OCI-LY1 (cell line): Measurements from ENCODE around the gene EPB41.

Source experiments
- H2AFZ ChIP-seq: fragments of 200-600 bp; sonication (generic), shearing (Covaris generic); 2 replicates; pipeline ENCODE4 v1.6.0; 2014; ENCODE audit warnings: antibody characterized with exemption, mild to moderate bottlenecking, low read length
- H3F3A ChIP-seq: fragments of 200-600 bp; sonication (generic), shearing (Covaris generic); 2 replicates; pipeline ENCODE4 v1.6.0; 2014; ENCODE audit warnings: mild to moderate bottlenecking, antibody characterized with exemption, low read length, moderate library complexity; ENCODE audit not compliant: insufficient read depth
- H3K27ac ChIP-seq: fragments of 200-600 bp; sonication (generic); 2 replicates; pipeline ENCODE4 v1.5.1; 2014; ENCODE audit warnings: low read length, mixed run types, mild to moderate bottlenecking, low read depth; ENCODE audit not compliant: poor library complexity, severe bottlenecking
- H3K27me3 ChIP-seq: fragments of 200-600 bp; sonication (generic); 2 replicates; pipeline ENCODE4 v1.6.0; 2014; ENCODE audit warnings: antibody characterized with exemption, mild to moderate bottlenecking, low read length, moderate library complexity; ENCODE audit not compliant: insufficient read depth
- H3K36me3 ChIP-seq: fragments of 200-600 bp; sonication (generic); 2 replicates; pipeline ENCODE4 v1.6.1; 2014; ENCODE audit warnings: mild to moderate bottlenecking, antibody characterized with exemption, low read length, moderate library complexity, mixed read lengths; ENCODE audit not compliant: insufficient read depth
- H3K4me1 ChIP-seq: fragments of 200-600 bp; sonication (generic); 2 replicates; pipeline ENCODE4 v1.5.1; 2014; ENCODE audit warnings: mild to moderate bottlenecking, low read length, moderate library complexity; ENCODE audit not compliant: insufficient read depth, severe bottlenecking
- H3K4me2 ChIP-seq: fragments of 200-600 bp; sonication (generic), shearing (Covaris generic); 2 replicates; pipeline ENCODE4 v1.6.1; 2014; ENCODE audit warnings: low read length
- H3K4me3 ChIP-seq: fragments of 200-600 bp; sonication (generic); 2 replicates; pipeline ENCODE4 v1.5.1; 2014; ENCODE audit warnings: low read length, low read depth, mild to moderate bottlenecking, mixed read lengths; ENCODE audit not compliant: poor library complexity, severe bottlenecking
- H3K79me2 ChIP-seq: fragments of 200-600 bp; shearing (Covaris generic); 2 replicates; pipeline ENCODE4 v1.6.1; 2016; ENCODE audit warnings: mixed run types, low read length, mixed read lengths; ENCODE audit not compliant: insufficient read depth
- H3K9ac ChIP-seq: fragments of 200-600 bp; sonication (generic), shearing (Covaris generic); 2 replicates; pipeline ENCODE4 v1.6.1; 2014; ENCODE audit warnings: mild to moderate bottlenecking, low read length, mixed read lengths
- H3K9me2 ChIP-seq: fragments of 200-600 bp; sonication (generic), shearing (Covaris generic); 2 replicates; pipeline ENCODE4 v1.6.1; 2014; ENCODE audit warnings: low read depth, mild to moderate bottlenecking, low read length, mixed read lengths
- H3K9me3 ChIP-seq: fragments of 200-600 bp; shearing (Covaris generic); 2 replicates; pipeline ENCODE4 v1.6.1; 2014; ENCODE audit warnings: low read length, mixed read lengths
- H4K20me1 ChIP-seq: fragments of 200-600 bp; sonication (generic), shearing (Covaris generic); 2 replicates; pipeline ENCODE4 v1.6.0; 2016; ENCODE audit warnings: mild to moderate bottlenecking, low read length; ENCODE audit not compliant: insufficient read depth
- CTCF ChIP-seq: fragments of 200-600 bp; sonication (generic), shearing (Covaris generic); IDR thresholded peaks from 2 replicates; pipeline ENCODE4 v1.5.1; 2017; ENCODE audit warnings: mild to moderate bottlenecking, antibody characterized with exemption, low read length, moderate library complexity, mixed read lengths
- EZH2 ChIP-seq: fragments of 200-600 bp; sonication (generic), shearing (Covaris generic); IDR thresholded peaks from 2 replicates; pipeline ENCODE4 v1.8.0; 2017; ENCODE audit warnings: borderline replicate concordance, mixed run types, mild to moderate bottlenecking, antibody characterized with exemption, low read length, moderate library complexity, mixed read lengths

EPB41 gene

GRCh38 chr1:29164588-29164987 is 250.2 kb downstream of the EPB41 start:
- TF ChIP-seq EZH2 = no peak
- no peak for TF ChIP-seq CTCF
- H3K4me3 ChIP-seq = no peak overlapping the region
- H2AFZ ChIP-seq = no peak overlapping the region
- no peaks in the 10 kb centered on the region for H3K9me2 ChIP-seq
- no peaks in the 10 kb centered on the region for H3K9me3 ChIP-seq
- peaks cover 2% of the 10 kb centered on the region; the same call in 1 of the 2 replicates for H4K20me1 ChIP-seq
- no peak overlapping the region for H3K27ac ChIP-seq
- no peak overlapping the region for H3K9ac ChIP-seq
- H3K4me1 ChIP-seq = no peaks in the 10 kb centered on the region
- no peaks in the 10 kb centered on the region for H3F3A ChIP-seq
- no peak overlapping the region for H3K4me2 ChIP-seq
- H3K27me3 ChIP-seq = no peaks in the 10 kb centered on the region
- H3K79me2 ChIP-seq = peaks cover 69% of the 10 kb centered on the region
- peaks cover 95% of the 10 kb centered on the region for H3K36me3 ChIP-seq

GRCh38 chr1:29166291-29166878 is 252.0 kb downstream of the EPB41 start:
- Histone ChIP-seq H3K36me3 (peaks cover 94% of the 10 kb centered on the region), H3K9me3 (no peaks in the 10 kb centered on the region), H3K27me3 (no peaks in the 10 kb centered on the region), H3K27ac (no peak overlapping the region), H3K4me2 (no peak overlapping the region), H2AFZ (no peak overlapping the region), H3K4me3 (no peak overlapping the region), H3K4me1 (peaks cover 5% of the 10 kb centered on the region), H3K79me2 (peaks cover 82% of the 10 kb centered on the region), H3F3A (no peaks in the 10 kb centered on the region), H3K9ac (no peak overlapping the region), H4K20me1 (peaks cover 2% of the 10 kb centered on the region; the same call in 1 of the 2 replicates), H3K9me2 (no peaks in the 10 kb centered on the region)
- no peak for TF ChIP-seq EZH2
- TF ChIP-seq CTCF = no peak

- no peak overlapping the region for H2AFZ ChIP-seq
- H3K4me2 ChIP-seq = no peak overlapping the region
- TF ChIP-seq EZH2 = no peak
- no peak for TF ChIP-seq CTCF
- no peak overlapping the region for H3K4me3 ChIP-seq
- no peak overlapping the region for H3K9ac ChIP-seq
- H3K4me1 ChIP-seq = peaks cover 15% of the 10 kb centered on the region
- no peak overlapping the region for H3K27ac ChIP-seq
- no peaks in the 10 kb centered on the region for H3K9me3 ChIP-seq
- H3F3A ChIP-seq = no peaks in the 10 kb centered on the region
- no peaks in the 10 kb centered on the region for H3K27me3 ChIP-seq
- peaks cover 2% of the 10 kb centered on the region; the same call in 1 of the 2 replicates for H4K20me1 ChIP-seq
- peaks cover 88% of the 10 kb centered on the region for H3K79me2 ChIP-seq
- H3K9me2 ChIP-seq = no peaks in the 10 kb centered on the region
- H3K36me3 ChIP-seq = peaks cover 87% of the 10 kb centered on the region
Observed at GRCh38 chr1:29167904-29168303, 253.5 kb downstream of the EPB41 start.
